Activated T-helper 1 cell treated with anti-CD3 and anti-CD28 coated beads, Interleukin-12 subunit alpha, Interleukin-12 subunit beta, Interleukin-2, Interleukin-4 antibody, amounts not matched to agents 30 ng/mL and 10 ng/mL and 1 ng/mL, durations not matched to agents 14 hours and 24 hours and 36 hours (primary cell): ENCODE data around the gene ACLY. TPM values are rescaled to one million over a fixed set of nuclear protein-coding genes. Genes with fewer than 3 reads are reported as not detected.

Source experiments
- DNase-seq: peaks from one replicate; pipeline ENCODE4 v3.0.0; 2021; ENCODE audit warnings: low spot score
- H3K27ac Mint-ChIP-seq: one replicate; pipeline ENCODE4 v1.8.0; 2021; ENCODE audit warnings: mild to moderate bottlenecking, mixed read lengths
- H3K27me3 Mint-ChIP-seq: one replicate; pipeline ENCODE4 v1.8.0; 2022; ENCODE audit warnings: mild to moderate bottlenecking, moderate library complexity, mixed read lengths; ENCODE audit not compliant: insufficient read depth
- H3K36me3 Mint-ChIP-seq: one replicate; pipeline ENCODE4 v1.8.0; 2021; ENCODE audit warnings: low read depth, mixed read lengths
- H3K4me1 Mint-ChIP-seq: one replicate; pipeline ENCODE4 v1.8.0; 2021; ENCODE audit warnings: low read depth, mixed read lengths
- H3K4me3 Mint-ChIP-seq: one replicate; pipeline ENCODE4 v1.8.0; 2021; ENCODE audit warnings: mild to moderate bottlenecking, moderate library complexity, mixed read lengths
- H3K9me3 Mint-ChIP-seq: one replicate; pipeline ENCODE4 v1.8.0; 2021; ENCODE audit warnings: mixed read lengths
- intact Hi-C: fragments of 100-400 bp; cut with micrococcal nuclease; formaldehyde crosslinking; loops from one replicate; pipeline ENCODE4 v1.15.1; 2024
- total RNA-seq: library from RNA; stranded (reverse); gene quantifications from 2 replicates; pipeline ENCODE4 v1.2.3, GENCODE V29; 2022

The ACLY gene
- total RNA-seq, 1 donor from 2014 or later, result 200 TPM

DNA sequence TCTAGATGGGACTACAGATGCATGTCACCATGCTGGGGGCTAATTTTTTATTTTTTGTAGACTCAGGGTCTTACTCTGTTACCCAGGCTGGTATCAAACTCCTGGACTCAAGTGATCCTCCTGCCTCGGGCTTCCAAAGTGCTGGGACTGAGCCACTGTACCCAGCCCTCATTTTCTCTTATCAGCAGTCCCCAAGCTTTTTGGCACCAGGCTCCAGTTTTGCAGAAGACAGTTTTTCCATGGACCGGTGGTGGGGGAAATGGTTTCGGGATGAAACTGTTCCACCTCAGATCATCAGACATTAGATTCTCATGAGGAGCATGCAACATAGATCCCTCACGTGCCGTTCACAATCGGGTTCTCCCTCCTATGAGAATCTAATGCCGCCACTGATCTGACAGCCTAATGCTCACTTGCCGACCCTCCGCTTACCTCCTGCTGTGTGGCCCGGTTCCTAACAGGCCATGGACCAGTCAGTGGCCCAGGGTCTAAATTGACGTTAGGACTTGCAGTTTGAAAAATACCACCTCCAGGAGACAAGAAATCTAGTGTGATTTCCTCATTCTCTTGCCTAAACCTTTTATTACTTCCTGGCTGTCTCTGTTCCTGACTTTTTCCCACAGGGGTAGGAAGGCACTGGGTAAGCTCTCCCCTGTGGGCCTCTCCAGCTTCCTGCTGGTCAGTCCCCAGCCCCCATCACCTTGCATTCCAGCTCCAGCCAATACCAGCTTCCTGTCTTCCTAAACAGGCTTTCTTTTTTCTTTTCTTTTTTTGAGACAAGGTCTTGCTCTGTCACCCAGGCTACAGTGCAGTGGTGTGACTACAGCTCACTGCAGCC lies 38.5 kb upstream of the ACLY start:
- Mint-ChIP-seq H3K4me3 (no peak overlapping the region), H3K4me1 (no peaks in the 10 kb centered on the region), H3K27ac (no peak overlapping the region), H3K27me3 (no peaks in the 10 kb centered on the region), H3K36me3 (no peaks in the 10 kb centered on the region), H3K9me3 (no peaks in the 10 kb centered on the region)
- no peak for DNase-seq
- intact Hi-C loops, result no loop called here

DNA sequence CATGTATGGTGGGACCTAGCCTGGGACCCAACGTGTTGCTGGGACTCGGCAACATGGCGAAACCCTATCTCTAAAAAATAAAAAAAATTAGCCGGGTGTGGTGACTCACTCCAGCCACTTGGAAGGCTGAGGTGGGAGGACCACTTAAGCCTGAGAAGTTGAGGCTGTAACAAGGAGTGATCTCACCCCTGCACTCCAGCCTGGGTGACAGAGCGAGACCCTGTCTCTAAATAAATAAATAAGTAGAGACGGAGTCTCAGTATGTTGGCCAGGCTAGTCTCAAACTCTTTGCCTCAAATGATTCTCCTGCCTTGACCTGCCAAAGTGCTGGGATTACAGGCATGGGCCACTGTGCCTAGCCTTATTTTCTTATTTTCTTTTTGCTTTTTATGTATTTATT lies 37.8 kb upstream of the ACLY start:
- Mint-ChIP-seq H3K27ac (no peak overlapping the region), H3K36me3 (no peaks in the 10 kb centered on the region), H3K4me1 (no peaks in the 10 kb centered on the region), H3K4me3 (no peak overlapping the region), H3K9me3 (no peaks in the 10 kb centered on the region), H3K27me3 (no peaks in the 10 kb centered on the region)
- DNase-seq, result no peak
- intact Hi-C loops, result no loop called here

DNA sequence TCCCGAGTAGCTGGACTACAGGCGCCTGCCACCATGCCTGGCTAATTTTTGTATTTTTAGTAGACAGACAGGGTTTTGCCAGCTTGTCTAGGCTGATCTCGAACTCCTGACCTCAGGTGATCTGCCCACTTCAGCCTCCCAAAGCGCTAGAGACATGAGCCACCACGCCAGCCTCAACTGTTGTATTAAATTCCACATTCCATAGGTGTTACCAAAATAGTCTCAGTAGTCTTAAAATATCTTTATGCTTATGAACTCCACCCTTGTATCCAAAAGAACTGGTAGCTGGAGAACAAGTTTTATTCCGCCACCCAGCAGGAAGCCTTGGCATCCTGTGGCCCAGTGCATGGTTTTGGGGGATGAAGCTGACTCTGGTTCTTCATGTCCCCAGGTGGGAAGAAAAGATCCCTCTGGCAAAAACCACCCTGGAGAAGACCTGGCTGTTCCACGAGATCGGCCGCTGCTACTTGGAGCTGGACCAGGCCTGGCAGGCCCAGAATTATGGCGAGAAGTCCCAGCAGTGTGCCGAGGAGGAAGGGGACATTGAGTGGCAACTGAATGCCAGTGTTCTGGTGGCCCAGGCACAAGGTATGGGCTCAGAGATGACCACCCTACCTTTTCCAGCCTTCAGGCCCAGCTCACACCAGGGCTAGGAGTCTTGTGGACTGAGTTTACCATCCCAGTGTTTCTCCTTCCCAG lies 30.2 kb upstream of the ACLY start:
- Mint-ChIP-seq H3K36me3 (no peaks in the 10 kb centered on the region), H3K27ac (no peak overlapping the region), H3K9me3 (no peaks in the 10 kb centered on the region), H3K27me3 (no peaks in the 10 kb centered on the region), H3K4me1 (no peaks in the 10 kb centered on the region), H3K4me3 (no peak overlapping the region)
- intact Hi-C loops, result no loop called here
- DNase-seq, result no peak

DNA sequence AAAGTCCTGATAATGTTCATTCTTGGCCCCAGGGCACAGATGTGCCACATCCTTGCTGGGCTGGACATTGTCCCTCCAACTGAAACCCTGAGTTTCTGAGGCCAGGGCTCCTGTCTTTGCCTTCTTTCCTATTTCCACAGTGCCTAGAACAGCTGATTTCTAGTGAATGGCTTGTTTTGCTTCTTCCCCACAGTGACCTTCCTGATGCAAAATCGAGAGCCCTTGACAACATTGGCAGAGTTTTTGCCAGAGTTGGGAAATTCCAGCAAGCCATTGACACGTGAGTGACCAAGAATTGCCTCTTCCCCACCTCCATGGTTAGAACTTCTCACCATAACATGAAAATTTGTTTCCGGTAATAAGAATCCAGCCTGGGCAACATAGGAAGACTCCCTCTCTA lies 26.2 kb upstream of the ACLY start:
- no peak for DNase-seq
- intact Hi-C loops, result no loop called here
- Mint-ChIP-seq H3K4me1 (no peaks in the 10 kb centered on the region), H3K9me3 (no peaks in the 10 kb centered on the region), H3K36me3 (no peaks in the 10 kb centered on the region), H3K27me3 (no peaks in the 10 kb centered on the region), H3K27ac (no peak overlapping the region), H3K4me3 (no peak overlapping the region)

DNA sequence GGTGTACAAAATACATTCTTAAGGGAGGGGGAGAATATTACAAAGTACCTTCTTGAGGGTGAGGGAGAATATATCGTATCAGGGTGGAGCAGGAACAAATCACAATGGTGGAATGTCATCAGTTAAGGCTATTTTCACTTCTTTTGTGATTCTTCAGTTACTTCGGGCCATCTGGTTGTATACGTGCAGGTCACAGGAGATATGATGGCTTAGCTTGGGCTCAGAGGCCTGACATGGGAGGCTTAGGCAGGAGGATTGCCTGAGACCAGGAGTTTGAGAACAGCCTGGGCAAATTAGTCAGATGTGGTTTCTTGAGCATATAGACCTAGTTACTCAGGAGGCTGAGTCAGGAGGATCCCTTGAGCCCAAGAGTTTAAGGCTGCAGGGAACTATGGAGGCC lies 24.7 kb upstream of the ACLY start:
- Mint-ChIP-seq H3K27me3 (no peaks in the 10 kb centered on the region), H3K27ac (no peak overlapping the region), H3K4me1 (no peaks in the 10 kb centered on the region), H3K4me3 (no peak overlapping the region), H3K36me3 (no peaks in the 10 kb centered on the region), H3K9me3 (no peaks in the 10 kb centered on the region)
- intact Hi-C loops, result no loop called here
- DNase-seq, result no peak

DNA sequence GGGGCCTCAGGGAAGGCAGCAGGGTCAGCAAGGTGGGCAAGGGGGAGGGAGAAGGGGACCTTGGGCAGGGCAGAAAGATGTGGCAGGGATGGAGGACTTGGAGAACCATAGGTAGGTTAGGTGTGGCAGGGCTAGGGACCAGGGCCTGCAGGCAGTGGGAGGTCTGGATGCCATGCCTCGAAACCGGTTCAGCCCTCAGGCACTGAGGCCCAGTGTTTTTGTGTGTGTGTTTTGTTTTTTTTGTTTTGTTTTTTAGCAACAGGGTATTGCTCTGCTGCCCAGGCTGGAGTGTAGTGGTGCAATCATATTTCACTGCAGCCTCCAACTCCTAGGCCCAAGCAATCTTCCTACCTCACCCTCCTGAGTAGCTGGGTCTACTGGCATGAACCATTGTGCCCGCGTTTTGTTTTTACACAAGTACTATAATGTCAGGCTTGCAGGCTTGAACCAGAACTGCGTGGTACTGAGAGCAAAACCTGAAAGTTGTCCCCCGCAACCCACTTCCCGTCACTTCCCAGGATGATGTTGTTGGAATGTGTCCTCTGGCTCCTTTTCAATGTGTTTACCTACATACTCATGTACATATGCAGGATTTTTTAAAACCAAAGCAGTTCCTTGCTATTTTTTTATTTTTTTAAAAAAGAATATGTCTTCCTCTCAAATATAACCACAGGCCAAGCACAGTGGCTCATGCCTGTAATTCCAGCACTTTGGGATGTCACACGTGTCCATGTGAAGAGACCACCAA lies 24.0 kb upstream of the ACLY start:
- H3K36me3 Mint-ChIP-seq, result no peaks in the 10 kb centered on the region
- intact Hi-C loops, result no loop called here
- H3K9me3 Mint-ChIP-seq, result no peaks in the 10 kb centered on the region
- DNase-seq, result no peak
- peak overlapping the region; percentile 13 for H3K27ac Mint-ChIP-seq
- no peaks in the 10 kb centered on the region for H3K27me3 Mint-ChIP-seq
- H3K4me1 Mint-ChIP-seq, result no peaks in the 10 kb centered on the region
- H3K4me3 Mint-ChIP-seq, result no peak overlapping the region

DNA sequence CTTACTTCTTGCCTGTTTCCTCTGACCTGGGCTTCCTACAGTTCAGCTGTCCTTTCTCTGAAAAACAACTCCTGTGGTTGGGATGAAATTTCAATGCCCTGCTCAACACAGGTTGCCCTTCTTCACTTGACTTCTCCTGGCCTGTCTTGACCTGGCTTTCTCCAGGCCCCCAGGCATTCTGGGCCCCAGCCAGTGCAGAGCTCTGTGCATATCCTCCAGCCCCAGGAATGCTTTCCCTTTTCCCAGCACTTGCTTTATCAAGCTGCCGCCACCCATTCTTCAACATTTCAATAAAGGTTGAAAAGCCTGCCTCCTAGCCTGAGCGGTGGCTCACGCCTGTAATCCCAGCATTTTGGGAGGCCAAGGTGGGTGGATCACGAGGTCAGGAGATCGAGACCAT lies 22.4 kb upstream of the ACLY start:
- Mint-ChIP-seq H3K36me3 (no peaks in the 10 kb centered on the region), H3K4me3 (no peak overlapping the region), H3K27me3 (no peaks in the 10 kb centered on the region), H3K9me3 (no peaks in the 10 kb centered on the region), H3K27ac (no peak overlapping the region), H3K4me1 (no peaks in the 10 kb centered on the region)
- intact Hi-C loops, result no loop called here
- DNase-seq, result no peak

DNA sequence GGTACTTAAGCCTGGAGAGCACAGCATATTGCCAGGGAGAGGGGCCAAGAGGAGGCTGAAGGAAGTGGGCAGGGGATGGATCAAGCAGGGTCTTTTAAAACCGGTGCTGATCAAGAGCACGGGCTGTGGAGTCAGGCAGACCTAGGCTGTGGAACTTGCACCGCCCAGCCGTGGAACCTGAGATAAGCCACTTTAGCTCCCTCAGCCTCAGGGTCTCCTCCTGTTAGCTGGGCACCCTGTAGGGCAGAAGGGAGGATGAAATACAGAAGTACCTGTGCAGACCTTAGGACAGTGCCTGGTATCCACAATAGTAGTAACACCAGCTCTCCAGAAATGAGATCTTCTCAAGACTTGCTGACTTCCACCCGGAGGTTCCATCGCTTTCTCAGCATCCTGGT lies 20.9 kb upstream of the ACLY start:
- intact Hi-C loops, result no loop called here
- Mint-ChIP-seq H3K4me3 (no peak overlapping the region), H3K27ac (no peak overlapping the region), H3K9me3 (no peaks in the 10 kb centered on the region), H3K4me1 (no peaks in the 10 kb centered on the region), H3K36me3 (no peaks in the 10 kb centered on the region), H3K27me3 (no peaks in the 10 kb centered on the region)
- no peak for DNase-seq

DNA sequence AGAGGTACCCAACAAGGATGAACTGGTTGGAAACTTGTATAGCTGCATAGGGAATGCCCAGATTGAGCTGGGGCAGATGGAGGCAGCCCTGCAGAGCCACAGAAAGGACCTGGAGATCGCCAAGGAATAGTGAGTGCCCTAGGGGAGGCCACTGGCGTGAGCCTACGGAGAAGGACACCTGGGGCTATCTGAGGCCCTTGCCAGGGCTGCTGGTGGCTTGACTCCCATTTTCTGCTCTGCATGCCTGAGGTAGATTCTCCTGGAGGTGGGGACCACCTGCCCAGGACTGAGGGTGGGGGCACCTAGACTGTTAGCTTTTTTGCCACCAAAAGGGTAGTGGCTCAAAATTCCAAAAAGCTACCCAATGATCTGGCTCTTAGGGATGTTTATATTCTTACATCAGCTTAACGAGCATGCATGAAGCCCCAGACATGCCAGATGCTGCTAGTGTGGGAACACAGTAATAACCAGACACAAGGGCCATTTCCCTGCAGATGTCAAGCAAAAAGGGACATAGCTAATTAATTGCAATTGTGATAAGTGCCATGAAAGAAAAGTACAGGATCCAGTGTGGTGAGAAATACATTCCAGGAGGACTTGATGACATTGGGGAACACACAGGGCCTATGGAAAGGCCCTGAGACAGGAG lies 20.4 kb upstream of the ACLY start:
- Mint-ChIP-seq H3K4me1 (no peaks in the 10 kb centered on the region), H3K27me3 (no peaks in the 10 kb centered on the region), H3K27ac (no peak overlapping the region), H3K36me3 (no peaks in the 10 kb centered on the region), H3K9me3 (no peaks in the 10 kb centered on the region), H3K4me3 (no peak overlapping the region)
- intact Hi-C loops, result no loop called here
- no peak for DNase-seq

DNA sequence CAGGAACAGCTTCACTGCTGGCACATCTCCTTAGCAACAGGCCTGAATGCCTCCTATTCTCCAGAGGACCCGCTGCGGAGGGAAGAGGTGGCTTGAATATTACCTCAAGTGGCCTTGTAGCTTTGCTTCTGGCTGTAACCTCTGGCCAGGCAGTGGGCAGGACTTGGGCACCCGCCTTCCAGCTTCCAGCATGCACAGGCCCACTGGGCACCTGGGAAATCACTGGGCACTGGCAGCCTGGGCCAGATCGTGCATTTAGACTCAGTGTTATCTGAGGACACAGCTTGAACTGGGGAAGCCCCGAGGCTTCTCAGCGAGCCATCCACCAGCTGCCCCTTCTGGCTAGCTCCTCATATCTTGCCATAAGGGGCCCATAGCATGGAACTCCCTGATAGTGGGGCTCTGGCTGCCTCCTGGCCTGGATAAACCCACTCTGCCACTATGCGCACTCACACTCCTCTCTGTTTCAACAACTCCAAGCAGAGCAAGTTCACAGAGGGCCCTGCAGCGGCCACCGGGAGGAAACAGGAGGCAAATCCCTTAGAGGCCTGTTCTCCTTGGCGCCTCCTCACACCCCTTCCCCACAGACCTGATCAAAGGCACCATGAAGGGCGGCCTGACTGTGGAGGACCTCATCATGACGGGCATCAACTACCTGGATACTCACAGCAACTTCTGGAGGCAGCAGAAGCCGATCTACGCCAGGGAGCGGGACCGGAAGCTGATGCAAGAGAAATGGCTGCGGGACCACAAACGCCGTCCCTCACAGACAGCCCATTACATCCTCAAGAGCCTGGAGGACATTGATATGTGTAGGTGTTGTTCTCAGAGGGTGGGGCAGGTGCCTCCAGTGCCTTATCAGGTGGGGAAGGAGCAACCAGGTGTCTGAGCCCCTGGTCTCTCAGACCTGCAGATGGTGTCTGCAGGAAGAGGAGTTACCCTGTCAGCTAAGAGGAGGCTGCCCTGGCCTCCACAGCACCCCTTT lies 19.5 kb upstream of the ACLY start:
- Mint-ChIP-seq H3K4me3 (no peak overlapping the region), H3K27ac (no peak overlapping the region), H3K4me1 (no peaks in the 10 kb centered on the region), H3K36me3 (no peaks in the 10 kb centered on the region), H3K9me3 (no peaks in the 10 kb centered on the region), H3K27me3 (no peaks in the 10 kb centered on the region)
- DNase-seq, result no peak
- intact Hi-C loops, result no loop called here

DNA sequence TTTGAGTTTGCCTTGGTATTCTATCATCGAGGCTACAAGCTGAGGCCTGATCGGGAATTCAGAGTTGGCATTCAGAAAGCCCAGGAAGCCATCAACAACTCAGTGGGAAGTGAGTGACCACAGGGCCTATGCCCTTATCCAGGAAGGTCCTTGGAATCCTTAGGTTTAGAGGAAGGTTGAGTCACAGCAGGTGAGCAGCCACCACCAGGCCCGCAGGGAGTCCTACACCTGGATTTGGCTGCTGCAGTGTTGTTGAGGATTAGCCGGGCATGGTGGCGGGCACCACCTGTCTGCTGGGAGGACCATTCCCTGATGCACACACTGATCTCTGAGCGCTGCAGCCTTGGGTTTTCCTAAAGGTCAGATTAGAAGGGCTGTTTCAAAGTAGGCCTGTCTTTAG lies 16.9 kb upstream of the ACLY start:
- Mint-ChIP-seq H3K27ac (no peak overlapping the region), H3K4me1 (peaks cover 17% of the 10 kb centered on the region), H3K4me3 (no peak overlapping the region), H3K27me3 (no peaks in the 10 kb centered on the region), H3K9me3 (no peaks in the 10 kb centered on the region), H3K36me3 (no peaks in the 10 kb centered on the region)
- no peak for DNase-seq
- intact Hi-C loops, result no loop called here

DNA sequence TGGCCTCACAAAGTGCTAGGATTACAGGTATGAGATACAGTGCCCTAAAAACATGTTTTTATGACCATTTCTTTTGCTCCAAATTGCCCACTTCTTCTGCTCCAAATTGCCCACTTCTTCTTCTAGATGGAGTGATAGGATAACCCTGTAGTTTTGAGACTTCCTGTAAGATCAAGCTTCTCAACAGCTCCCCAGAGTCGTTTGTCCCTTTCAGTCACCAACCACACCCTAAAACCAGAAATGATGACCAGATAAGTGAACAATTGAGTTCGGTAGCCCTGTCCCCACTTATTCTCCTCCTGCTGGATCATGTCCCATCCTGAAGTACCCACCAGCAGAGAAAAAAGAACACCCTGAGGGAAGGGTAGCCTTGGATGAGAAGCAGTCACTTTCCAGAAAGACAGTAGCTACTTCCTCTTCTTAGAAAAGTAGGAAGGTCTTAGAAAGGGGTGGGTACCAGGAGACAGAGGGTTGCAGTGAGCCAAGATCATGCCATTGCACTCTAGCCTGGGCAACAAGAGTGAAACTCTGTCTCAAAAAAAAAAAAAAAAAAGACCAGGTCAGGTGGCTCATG lies 14.2 kb upstream of the ACLY start:
- H3K36me3 Mint-ChIP-seq, result peaks cover 8% of the 10 kb centered on the region
- H3K27ac Mint-ChIP-seq, result peak overlapping the region; percentile 82
- no peaks in the 10 kb centered on the region for H3K27me3 Mint-ChIP-seq
- intact Hi-C loops, result loop anchor here (5.0 kb wide), 1 partner anchor 454 kb away; the partner anchor contains the start of gene STAT3
- peaks cover 35% of the 10 kb centered on the region for H3K4me1 Mint-ChIP-seq
- no peaks in the 10 kb centered on the region for H3K9me3 Mint-ChIP-seq
- DNase-seq, result no peak
- H3K4me3 Mint-ChIP-seq, result peak overlapping the region; percentile 54
